Measurements from ENCODE around the gene CCDC197.

Gene CCDC197

GRCh38 chr14:93980456-93981201, 16.5 kb upstream of the CCDC197 start:
- DNase-seq: no peak

DNA sequence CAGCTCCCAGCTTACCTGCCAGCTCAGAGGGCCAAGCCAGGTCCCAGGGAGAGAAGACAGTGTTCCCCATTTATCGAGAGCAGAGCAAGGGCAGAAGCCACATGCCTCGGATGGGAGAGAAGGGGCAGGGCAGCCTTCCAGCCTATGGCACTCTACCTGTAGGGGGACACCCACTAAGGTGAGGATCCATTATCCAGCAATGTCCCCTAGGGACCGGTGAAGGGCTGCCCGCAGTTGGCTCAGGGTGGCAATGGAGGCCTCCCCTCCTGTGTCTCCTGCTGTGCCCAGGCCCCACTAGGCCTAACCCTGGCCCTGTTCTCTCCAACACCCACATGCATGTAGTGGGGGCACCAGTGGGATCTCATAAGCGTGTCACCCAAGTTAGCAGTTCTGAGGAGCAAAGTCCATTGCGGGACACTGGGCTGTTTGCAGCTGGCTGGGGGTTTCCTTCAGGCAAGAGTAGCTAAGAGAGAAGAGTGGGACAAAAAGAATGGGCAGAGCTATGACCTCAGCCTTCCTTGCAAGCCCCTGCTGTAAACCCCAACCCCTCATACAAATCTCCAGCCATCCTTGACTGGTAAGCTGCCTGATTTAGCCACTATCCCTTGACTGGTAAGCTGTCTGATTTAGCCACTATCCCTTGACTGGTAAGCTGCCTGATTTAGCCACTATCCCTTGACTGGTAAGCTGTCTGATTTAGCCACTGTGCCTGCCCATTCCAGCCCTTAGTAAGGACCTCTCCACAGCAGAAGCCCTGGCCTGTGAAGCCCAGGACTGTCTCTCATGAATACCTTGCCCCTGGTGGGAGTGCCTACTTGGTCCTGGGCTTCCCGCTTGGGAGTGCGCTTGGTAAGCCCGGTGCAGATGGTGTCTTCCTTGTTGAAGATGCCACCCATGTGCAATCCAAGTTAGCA, 15.5 kb upstream of the CCDC197 start:
- no peak for DNase-seq

DNA sequence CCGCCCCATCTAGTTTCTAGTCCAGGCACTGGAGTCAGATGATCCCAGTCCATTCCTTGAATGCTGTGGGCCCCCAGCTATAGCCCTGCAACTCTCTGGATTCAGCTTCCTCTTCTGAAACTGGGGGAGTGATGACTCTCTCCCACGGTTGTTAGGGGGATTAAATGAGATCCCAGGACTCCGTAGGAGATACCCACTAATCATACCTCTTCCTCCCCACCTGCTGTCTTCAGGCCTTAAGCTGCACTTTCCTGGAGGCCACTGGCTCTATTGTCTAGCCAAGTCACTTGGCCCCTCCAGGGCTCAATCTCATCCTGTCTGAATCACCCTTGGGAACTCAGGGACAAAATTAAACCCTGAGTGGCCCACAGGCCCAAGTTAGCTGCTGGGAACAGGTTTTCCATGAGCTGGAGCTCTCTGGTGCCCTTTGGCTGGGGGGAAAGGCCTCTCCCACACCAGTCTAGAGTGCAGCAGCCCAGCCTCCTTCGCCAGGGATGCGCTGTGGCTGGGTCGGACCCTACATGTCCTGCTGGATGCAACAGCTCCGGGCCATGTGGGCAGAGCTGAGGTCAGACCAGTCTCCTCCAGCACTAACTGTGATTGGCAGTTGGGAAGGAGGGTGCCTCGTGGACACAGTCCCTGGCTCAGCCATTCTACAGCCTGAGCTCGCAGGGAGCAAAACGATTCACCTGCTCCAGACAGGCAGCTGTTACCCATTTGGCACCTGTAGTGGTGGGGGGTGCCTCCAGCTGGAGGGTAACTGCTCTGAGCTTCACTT, 14.7 kb upstream of the CCDC197 start:
- DNase-seq: no peak

DNA sequence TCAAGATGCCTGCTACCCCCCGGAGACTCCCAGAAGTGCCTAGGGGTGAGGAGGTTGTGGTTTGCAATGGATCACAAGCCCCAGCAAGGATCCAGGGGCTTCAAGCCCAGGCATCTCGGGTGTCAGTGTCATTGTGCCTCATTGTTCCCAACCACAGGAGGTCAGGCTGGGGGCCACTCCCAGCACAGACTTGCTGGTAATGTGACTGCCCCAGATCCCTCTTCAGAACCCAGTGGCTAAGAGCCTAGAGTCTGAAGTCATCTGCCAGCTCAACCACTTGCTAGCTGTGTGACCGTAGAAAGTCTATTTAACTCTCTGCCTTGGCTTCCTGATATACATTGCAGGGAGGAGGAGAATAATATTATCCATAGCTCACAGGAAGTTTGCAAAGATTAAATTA, 13.0 kb upstream of the CCDC197 start:
- no peak for DNase-seq

GRCh38 chr14:93984987-93985410, 12.1 kb upstream of the CCDC197 start:
- DNase-seq: no peak

DNA sequence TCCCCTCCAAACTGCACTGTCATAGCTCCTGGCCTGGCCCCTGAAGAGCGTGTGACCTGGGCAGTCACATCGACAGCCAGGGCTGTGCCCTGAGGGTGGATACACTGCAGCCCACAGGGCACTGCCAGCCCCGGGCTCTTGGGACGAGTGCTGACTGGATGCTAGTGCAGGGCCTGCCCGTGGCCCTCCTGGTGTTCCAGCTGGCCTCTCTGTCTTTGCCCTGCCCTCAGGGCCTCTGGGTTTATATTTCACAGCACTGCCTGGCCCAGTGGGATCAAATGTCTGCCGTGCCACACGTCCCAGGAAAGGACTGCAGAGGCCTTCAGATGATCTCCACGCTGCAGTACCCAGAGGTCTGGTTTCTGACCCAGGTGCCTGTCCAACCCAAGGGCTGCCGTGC, 10.1 kb upstream of the CCDC197 start:
- DNase-seq: no peak

DNA sequence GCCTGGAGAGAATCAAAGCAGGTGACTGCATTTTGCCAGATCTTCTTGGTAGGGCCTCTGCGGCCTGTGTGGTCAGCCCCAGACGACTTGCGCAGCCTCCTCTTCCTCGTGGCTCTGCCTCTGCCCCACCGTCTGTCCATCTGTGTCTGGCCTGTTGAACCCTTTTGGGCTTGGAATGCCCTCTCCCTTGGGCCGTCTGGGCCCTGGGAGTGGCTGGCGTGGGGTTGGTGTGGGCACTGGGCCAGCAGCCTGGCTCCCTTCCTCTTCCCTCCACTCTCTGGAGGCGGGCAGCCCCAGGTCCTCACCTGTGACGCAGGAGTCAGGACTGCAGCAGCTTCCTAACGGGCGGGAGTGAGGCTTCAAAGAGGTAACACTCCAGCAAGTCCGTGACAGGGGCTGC, 9.7 kb upstream of the CCDC197 start:
- no peak for DNase-seq

- no peak for DNase-seq
These were observed 9.2 kb upstream of the CCDC197 start for GRCh38 chr14:93987815-93988476.

GRCh38 chr14:93989939-93990338, 7.2 kb upstream of the CCDC197 start:
- no peak for DNase-seq

DNA sequence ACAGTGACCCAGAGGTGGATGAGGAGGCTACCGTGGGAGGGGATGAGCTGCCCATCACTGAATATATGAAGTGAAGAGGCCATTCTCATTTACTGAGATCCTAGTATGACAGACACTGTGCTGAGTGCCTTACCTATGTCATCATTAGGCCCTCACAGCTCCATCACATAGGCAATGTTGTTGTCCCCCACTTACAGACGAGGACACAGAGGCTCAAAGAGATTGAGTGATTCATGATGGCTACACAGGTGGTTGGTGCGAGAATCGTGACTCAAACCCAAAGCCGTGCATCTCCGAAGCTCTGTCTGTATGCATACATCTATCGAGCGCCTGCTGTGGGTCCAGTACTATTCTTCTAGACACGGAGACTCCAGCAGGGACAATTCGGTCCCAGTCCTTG, 5.9 kb upstream of the CCDC197 start:
- no peak for DNase-seq

DNA sequence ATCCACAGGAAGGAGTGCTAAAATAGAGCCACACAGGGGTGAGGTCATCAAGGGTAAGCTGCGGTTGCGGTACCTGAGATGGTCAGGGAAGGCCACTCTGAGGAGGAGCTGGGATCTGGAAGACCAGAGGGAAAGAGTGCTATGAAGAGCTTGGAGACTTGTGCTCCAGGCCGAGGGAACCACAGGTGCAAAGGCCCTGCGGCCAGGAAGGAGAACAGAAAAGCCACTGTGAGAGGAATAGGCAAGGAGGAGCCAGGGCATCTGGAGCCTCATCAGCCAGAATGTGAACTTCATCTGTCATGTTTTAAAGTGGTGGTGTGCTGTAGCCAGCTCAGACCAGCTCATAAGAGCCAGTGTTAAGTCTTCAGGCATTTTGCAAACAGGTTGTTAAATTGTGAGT, 5.5 kb upstream of the CCDC197 start:
- DNase-seq: no peak

DNA sequence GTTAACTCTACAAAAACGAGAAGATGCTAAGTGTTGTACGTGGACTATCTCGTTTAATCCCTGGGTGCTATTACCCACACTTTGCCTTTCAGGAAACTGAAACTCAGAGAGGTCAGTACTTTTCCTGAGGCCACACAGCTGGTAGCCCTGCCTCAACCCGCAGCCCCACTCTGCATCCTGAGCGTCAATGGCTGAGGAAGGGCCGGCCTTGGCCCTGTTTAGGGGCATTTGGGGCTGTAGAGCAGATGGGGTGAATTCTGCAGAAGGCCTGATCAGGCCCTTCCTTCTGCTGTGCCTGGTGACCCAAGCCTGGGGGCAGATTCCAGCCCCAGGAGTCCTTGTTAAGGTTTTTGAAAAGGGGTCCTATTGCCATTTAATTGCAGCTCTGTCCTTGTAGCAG, 3.7 kb upstream of the CCDC197 start:
- no peak for DNase-seq

DNA sequence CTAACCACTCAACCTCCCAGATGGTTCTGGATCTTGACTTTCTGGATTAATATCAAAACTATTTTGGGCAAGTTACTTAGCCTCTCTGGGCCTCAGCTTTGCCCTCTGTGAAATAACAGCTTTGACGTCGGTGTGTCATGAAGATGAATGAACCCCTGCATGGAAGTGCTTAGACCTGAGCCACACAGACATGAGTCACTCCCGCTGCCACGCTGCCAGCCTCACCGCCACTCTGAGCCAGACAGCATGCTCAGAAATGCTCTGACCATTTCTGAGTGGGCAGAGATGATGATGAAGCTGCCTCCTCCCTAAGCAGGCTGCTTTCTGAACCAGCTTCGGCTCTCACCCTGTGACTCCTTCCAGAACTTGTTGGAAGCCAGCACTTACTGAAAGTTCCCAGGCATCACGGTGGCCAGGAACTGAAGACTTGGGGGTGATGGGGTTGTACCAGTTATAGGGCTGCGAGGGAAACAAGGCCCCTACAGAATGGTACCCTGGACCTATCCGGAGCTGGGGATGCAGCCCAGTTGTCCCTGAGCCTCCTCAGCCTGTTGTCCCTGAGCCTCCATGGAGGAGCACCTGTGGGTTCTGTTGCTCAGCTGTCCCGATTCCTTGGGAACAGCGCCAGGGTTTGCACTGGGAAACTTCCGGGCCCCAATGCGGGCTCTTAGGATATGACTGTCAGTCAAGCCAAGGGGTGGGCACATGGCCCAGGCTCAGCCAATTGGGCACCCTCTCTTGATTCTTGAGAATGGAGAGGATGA, 2.0 kb upstream of the CCDC197 start:
- no peak for DNase-seq

GRCh38 chr14:93996130-93996695, 888 bp upstream of the CCDC197 start:
- no peak for DNase-seq

DNA sequence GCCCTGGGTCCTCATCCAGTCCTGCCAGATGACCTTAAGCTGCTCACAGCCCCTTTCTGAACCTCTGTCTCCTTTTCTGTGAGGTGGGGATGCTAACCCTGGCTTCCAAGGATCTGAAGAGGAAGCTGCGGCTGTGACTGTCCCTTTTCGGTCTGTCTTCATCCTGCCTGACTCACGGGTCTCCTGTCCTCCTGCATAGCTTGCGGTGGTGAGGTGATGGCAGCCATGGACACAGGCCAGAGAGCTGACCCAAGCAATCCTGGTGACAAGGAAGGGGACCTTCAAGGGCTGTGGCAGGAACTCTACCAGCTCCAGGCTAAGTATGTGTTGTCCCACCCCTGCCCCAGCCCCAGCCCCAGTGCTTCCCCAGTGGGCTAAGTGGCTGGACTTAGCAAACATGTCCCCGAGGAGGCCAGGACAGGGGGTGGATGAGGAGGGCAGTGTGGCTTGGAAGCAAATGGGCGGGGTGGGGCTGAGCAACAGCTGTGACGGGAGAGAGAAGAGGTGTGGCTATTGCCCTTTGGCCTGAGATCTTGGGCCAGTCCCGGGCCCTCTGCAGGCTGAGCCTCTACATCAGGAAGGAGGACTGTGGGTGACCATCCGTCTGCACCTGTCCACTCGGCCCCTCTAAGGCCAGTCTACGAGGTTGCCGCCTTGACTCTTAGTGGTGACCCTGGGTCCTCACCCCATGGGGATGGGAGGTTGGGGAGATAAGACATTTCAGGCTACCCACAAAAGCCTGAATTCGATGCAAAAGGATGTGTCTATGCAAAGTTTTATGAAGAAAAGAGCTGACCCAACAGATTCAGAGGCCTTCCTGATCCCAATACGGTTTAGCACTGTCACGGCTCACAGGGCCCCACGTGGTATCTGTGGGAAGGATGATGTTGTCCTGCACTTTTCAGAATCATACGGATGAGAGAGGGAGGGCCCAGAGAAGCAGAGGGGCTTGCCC, 1.1 kb downstream of the CCDC197 start:
- no peak for DNase-seq

DNA sequence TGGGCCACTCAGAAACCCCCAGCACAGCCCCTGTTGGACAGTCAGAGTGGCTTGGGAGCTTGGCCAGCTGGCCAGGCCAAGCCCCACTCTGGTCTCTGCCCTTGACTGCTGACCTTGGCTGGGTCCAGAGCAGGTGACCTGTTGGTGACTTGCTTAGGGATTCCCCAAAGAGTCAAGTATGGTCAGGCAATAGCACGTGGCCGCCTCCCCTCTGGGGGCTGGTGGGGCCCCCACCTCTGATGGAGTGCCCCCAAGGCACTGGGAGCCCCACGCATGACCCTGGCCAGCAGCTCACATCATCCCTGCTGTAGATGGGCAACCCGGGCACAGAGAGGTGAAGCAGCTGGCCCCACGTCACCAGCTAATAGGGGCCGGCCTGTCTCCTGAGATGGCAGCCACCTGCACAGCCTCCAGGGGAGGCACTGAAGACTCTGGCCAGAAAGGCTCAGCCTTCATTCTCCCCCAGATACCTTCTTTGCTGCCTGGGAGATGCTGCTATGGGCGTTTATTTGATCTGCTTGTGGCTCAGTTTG, 1.8 kb downstream of the CCDC197 start:
- no peak for DNase-seq

GRCh38 chr14:93999573-93999972, 2.5 kb downstream of the CCDC197 start:
- DNase-seq: no peak

DNA sequence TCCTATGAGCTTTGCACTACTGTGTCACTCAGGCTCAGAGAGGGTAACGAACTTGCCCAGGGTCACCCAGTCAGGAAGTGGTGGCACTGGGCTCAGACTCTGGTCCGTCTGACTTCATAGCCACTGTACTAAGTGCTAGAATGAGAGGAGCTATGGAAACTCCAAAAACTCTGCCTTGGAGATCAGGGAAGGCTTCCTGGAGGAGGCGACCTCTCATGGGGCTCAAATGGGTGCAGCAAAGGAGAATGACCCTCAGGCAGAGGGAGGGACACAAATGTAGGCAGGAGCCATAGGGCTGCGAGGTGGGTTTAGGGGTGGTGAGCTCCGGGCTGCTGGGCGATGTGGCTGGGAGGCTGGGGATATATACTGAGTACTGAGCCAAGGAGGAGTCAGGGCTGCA, 3.2 kb downstream of the CCDC197 start:
- DNase-seq: no peak

DNA sequence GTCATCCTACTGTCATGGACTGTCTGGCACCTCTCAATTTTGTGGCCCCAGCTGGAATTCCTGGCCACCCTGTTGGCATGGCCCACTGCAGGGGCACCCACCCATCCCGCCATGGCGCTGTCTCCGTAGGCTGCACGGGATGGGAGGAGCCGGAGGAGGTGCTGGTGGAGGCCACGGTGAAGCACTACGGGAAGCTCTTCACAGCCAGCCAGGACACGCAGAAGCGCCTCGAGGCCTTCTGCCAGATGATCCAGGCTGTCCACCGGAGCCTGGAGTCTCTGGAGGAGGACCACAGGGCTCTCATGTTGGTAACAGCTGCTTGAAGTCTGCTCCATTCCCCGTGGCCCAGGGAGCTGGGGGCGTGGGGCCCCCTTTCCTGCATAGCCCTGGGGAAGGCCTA, 3.9 kb downstream of the CCDC197 start:
- DNase-seq: no peak
